DND-41 (cell line): Measurements from ENCODE around the gene PPP1R12A.

ENCODE experiments used
- ATAC-seq: fragments of 200-7000 bp; cut with Tn5 transposase; 3 replicates; pipeline ENCODE4 v1.9.1; 2021; ENCODE audit warnings: low read depth; ENCODE audit not compliant: insufficient read depth
- DNase-seq: peaks from one replicate; pipeline ENCODE4 v3.0.0-alpha.2; 2020
- H2AFZ ChIP-seq: 2 replicates; pipeline ENCODE4 v1.6.0; 2012; ENCODE audit warnings: low read depth, low read length
- H3K27ac ChIP-seq: 2 replicates; pipeline ENCODE4 v1.5.1; 2012; ENCODE audit warnings: low read length, inconsistent platforms
- H3K27me3 ChIP-seq: fragments of 200-600 bp; sonication (generic); 2 replicates; pipeline ENCODE4 v1.6.0; 2012; ENCODE audit warnings: low read length, mild to moderate bottlenecking, inconsistent platforms; ENCODE audit not compliant: insufficient read depth, poor library complexity
- H3K36me3 ChIP-seq: 2 replicates; pipeline ENCODE4 v1.5.1; 2012; ENCODE audit warnings: low read length, inconsistent platforms; ENCODE audit not compliant: insufficient read depth
- H3K4me1 ChIP-seq: 2 replicates; pipeline ENCODE4 v1.5.1; 2012; ENCODE audit warnings: mild to moderate bottlenecking, low read length; ENCODE audit not compliant: insufficient read depth
- H3K4me2 ChIP-seq: 2 replicates; pipeline ENCODE4 v1.6.0; 2012; ENCODE audit warnings: mild to moderate bottlenecking, moderate library complexity, low read length, inconsistent platforms; ENCODE audit not compliant: insufficient read depth
- H3K4me3 ChIP-seq, 2 experiments: fragments of 200-600 bp in 1 of 2; shearing (Covaris generic) in 1 of 2; 2 replicates each; pipeline ENCODE4 v1.5.1; 2012 to 2016; ENCODE audit warnings: inconsistent platforms in 2 of 2, low read length in 2 of 2, mild to moderate bottlenecking in 2 of 2, low read depth in 1 of 2, moderate library complexity in 1 of 2
- H3K79me2 ChIP-seq: 2 replicates; pipeline ENCODE4 v1.6.0; 2012; ENCODE audit warnings: low read length, inconsistent platforms; ENCODE audit not compliant: insufficient read depth
- H3K9ac ChIP-seq: 2 replicates; pipeline ENCODE4 v1.6.0; 2012; ENCODE audit warnings: low read depth, mild to moderate bottlenecking, inconsistent platforms, low read length, moderate library complexity
- H3K9me3 ChIP-seq: 2 replicates; pipeline ENCODE4 v1.5.1; 2012; ENCODE audit warnings: low read length, moderate library complexity, mild to moderate bottlenecking, inconsistent platforms; ENCODE audit not compliant: insufficient read depth, severe bottlenecking
- H4K20me1 ChIP-seq: 2 replicates; pipeline ENCODE4 v1.6.0; 2012; ENCODE audit warnings: low read length; ENCODE audit not compliant: insufficient read depth
- EZH2 ChIP-seq: IDR thresholded peaks from 3 replicates; pipeline ENCODE4 v1.6.1; 2012; ENCODE audit warnings: borderline replicate concordance, low read depth, mild to moderate bottlenecking, moderate library complexity, low read length, inconsistent platforms; ENCODE audit not compliant: severe bottlenecking
- TF ChIP-seq, protein P1 (sequence below): IDR thresholded peaks from 2 replicates; pipeline ENCODE4 v1.5.1; 2012; ENCODE audit warnings: borderline replicate concordance, low read length, moderate library complexity, mild to moderate bottlenecking; ENCODE audit not compliant: poor library complexity, severe bottlenecking; ENCODE audit errors: extremely low read depth

PPP1R12A gene

GRCh38 chr12:79844693-79845092 is 90.2 kb downstream of the PPP1R12A start:
- Histone ChIP-seq H3K9me3 (peaks cover 16% of the 10 kb centered on the region), H3K36me3 (peaks cover 48% of the 10 kb centered on the region), H3K4me2 (no peak overlapping the region), H3K79me2 (peaks cover 71% of the 10 kb centered on the region), H2AFZ (no peak overlapping the region), H3K4me1 (peaks cover 8% of the 10 kb centered on the region), H3K27me3 (no peaks in the 10 kb centered on the region), H3K4me3 (no peak overlapping the region), H3K27ac (no peak overlapping the region), H3K9ac (no peak overlapping the region), H4K20me1 (peaks cover 6% of the 10 kb centered on the region; the same call in 1 of the 2 replicates)
- DNase-seq (no peak), ATAC-seq (no peak)
- TF ChIP-seq, protein P1, sequence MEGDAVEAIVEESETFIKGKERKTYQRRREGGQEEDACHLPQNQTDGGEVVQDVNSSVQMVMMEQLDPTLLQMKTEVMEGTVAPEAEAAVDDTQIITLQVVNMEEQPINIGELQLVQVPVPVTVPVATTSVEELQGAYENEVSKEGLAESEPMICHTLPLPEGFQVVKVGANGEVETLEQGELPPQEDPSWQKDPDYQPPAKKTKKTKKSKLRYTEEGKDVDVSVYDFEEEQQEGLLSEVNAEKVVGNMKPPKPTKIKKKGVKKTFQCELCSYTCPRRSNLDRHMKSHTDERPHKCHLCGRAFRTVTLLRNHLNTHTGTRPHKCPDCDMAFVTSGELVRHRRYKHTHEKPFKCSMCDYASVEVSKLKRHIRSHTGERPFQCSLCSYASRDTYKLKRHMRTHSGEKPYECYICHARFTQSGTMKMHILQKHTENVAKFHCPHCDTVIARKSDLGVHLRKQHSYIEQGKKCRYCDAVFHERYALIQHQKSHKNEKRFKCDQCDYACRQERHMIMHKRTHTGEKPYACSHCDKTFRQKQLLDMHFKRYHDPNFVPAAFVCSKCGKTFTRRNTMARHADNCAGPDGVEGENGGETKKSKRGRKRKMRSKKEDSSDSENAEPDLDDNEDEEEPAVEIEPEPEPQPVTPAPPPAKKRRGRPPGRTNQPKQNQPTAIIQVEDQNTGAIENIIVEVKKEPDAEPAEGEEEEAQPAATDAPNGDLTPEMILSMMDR: no peak

DNA sequence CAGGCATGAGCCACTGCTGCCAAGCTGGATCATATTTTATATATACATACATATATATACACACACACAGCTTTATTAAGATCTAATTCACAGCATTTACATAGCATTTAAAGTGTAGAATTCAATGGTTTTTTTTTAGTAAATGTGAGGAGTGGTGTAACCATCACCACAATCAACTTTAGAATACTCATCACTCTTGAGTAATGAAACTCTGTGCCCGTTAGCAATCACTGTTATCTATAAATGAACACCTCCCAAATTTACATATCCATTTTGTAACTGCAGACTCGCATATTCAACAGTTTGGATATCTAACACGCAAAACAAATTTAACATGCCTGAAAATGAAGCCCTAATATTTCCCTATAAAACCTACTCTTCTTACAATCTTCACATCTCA is 90.9 kb downstream of the PPP1R12A start:
- H3K4me1 ChIP-seq: peaks cover 8% of the 10 kb centered on the region
- H3K4me2 ChIP-seq: no peak overlapping the region
- H3K79me2 ChIP-seq: peaks cover 69% of the 10 kb centered on the region
- peaks cover 55% of the 10 kb centered on the region for H3K36me3 ChIP-seq
- DNase-seq (no peak), ATAC-seq (no peak)
- H3K27ac ChIP-seq: no peak overlapping the region
- H4K20me1 ChIP-seq: peaks cover 3% of the 10 kb centered on the region; the same call in 1 of the 2 replicates
- H3K9me3 ChIP-seq: peaks cover 23% of the 10 kb centered on the region
- H3K27me3 ChIP-seq: no peaks in the 10 kb centered on the region
- TF ChIP-seq, protein P1: no peak
- no peak for TF ChIP-seq EZH2
- H3K9ac ChIP-seq: no peak overlapping the region
- H2AFZ ChIP-seq: no peak overlapping the region
- H3K4me3 ChIP-seq: no peak overlapping the region

DNA sequence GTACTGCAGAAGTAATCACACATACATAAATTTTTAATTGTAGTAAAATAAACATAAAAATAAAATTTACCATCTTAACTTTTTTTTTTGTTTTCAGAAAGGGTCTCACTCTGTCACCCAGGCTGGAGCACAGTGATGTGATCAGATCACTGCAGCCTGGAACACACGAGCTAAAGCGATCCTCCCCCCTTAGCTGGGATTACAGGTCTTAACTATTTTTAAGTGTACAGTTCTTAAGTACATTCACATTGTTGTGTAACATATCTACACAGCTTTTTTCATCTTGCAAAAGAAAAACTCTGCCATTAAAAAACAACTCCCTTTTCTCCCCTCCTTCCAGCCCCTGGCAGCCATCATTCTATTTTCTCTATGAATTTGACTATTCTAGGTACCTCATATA is 92.3 kb downstream of the PPP1R12A start:
- H3K27me3 ChIP-seq: no peaks in the 10 kb centered on the region
- H3K4me2 ChIP-seq: no peak overlapping the region
- H3K9ac ChIP-seq: no peak overlapping the region
- TF ChIP-seq, protein P1: no peak
- no peak for TF ChIP-seq EZH2
- H3K27ac ChIP-seq: no peak overlapping the region
- H3K36me3 ChIP-seq: peaks cover 67% of the 10 kb centered on the region
- peaks cover 30% of the 10 kb centered on the region for H3K9me3 ChIP-seq
- no peak overlapping the region for H3K4me3 ChIP-seq
- H4K20me1 ChIP-seq: peaks cover 3% of the 10 kb centered on the region; the same call in 1 of the 2 replicates
- DNase-seq (no peak), ATAC-seq (no peak)
- no peak overlapping the region for H2AFZ ChIP-seq
- H3K79me2 ChIP-seq: peaks cover 64% of the 10 kb centered on the region
- peaks cover 3% of the 10 kb centered on the region; the same call in 1 of the 2 replicates for H3K4me1 ChIP-seq

DNA sequence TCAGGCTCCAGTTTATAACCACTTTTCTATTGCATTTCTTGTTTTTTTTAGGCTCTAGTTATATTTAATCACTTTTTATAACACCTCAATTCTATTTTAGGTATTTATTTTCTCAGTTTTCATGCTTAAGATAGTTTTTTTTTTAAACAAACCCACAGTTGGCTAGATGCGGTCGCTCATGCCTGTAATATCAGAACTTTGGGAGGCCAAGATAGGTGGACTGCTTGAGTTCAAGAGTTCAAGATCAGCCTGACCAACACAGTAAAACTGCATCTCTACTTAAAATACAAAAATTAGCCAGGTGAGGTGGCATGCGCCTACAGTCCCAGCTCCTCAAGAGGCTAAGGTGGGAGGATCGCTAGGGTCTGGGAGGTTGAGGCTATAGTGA is 93.0 kb downstream of the PPP1R12A start:
- no peak overlapping the region for H2AFZ ChIP-seq
- no peaks in the 10 kb centered on the region for H3K27me3 ChIP-seq
- H3K4me3 ChIP-seq: no peak overlapping the region
- DNase-seq (no peak), ATAC-seq (no peak)
- no peak for TF ChIP-seq EZH2
- TF ChIP-seq, protein P1: no peak
- no peak overlapping the region for H3K9ac ChIP-seq
- H3K4me2 ChIP-seq: no peak overlapping the region
- H4K20me1 ChIP-seq: no peaks in the 10 kb centered on the region
- peaks cover 67% of the 10 kb centered on the region for H3K36me3 ChIP-seq
- H3K27ac ChIP-seq: no peak overlapping the region
- H3K79me2 ChIP-seq: peaks cover 59% of the 10 kb centered on the region
- H3K9me3 ChIP-seq: peaks cover 30% of the 10 kb centered on the region
- H3K4me1 ChIP-seq: peaks cover 3% of the 10 kb centered on the region; the same call in 1 of the 2 replicates
